Measurements from ENCODE around the gene TPI1.
"Not testable (repeated sequence)": the region's sequence is repeated elsewhere in the genome, so short reads cannot be mapped to it uniquely, and the experiment has no call there.

The TPI1 gene

DNA sequence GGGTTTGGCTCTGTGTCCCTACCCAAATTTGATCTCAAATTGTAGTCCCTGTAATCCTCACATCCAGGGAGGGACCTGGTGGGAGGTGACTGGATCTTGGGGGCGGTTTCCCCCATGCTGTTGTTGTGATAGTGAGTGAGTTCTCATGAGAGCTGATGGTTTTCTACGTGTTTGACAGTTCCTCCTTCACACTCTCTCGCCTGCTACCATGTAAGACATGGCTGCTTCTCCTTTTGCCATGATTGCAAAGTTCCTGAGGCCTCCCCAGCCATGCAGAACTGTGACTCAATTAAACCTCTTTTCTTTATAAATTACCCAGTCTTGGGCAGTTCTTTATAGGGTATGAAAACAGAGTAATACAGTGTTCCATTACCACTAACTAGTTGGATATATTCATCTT is 27.0 kb downstream of the TPI1 start:
- no peak for DNase-seq

DNA sequence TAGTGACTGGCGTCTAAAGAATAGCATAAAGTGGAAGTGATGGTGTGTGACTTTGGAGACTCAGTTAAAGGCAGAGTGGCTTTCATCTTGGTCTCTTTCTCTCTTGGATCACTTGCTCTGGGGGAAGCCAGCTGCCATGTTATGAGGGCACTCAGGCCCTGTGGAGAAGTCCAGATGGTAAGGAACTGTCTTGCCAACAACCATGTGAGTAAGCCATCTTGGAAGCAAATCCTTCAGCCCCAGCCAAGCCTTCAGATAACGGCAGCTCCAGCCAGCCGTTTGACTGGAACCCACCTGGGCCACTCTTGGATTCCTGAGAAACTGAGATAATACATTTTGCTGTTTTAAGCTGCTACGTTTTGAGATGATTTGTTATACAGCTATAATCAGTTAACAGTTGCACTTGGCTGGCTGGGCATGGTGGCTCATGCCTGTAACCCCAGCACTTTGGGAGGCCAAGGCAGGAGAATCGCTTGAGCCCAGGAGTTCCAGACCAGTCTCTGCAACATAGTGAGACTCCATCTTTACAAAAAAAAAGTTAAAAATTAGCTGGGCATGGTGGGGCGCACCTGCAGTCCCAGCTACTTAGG is 29.6 kb downstream of the TPI1 start:
- no peak for DNase-seq

DNA sequence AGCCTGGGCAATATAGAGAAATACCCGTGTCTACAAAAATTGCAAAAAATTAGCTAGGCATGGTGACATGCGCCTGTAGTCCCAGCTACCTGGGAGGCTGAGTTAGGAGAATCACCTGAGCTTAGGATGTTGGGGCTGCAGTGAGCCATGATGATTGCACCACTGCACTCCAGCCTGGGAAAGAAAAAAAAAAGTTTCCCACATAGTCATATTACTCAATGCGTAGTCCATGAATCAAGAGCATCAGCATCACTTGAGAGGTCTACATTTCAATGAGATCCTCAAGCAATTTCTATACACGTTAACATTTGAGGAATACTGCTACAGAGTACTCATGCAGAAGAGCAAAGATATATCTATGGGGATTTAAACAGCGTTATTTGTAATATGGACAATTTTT is 32.1 kb downstream of the TPI1 start:
- no peak for DNase-seq

DNA sequence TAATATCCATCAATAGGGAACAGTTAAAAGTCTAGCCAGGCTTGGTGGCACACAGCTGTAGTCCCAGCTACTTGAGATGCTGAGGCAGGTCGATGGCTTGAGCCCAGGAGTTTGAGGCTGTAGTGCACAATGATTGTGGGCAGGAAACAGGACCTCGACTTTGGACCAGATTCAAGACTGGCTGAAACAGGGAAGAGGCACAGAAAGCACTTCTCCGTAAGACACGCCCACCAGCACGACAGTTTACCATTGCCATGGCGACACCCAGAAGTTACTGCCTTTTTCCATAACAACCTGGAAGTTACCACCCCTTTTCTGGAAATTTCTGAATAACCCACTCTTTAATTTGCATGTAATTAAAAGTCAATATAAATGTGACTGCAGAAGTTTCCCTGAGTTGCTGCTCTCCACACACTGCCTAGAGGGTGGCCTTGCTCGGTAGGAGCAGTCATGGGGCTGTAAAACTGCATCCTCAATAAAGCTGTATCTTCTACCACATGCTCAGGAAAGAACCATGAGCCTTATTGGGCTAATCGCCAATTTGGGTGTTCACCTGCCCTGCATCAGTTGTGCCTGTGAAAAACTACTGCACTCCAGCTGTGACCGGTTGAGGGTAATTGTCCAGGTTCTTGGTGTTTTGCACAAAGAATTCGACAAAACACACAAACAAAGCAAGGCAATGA is 32.6 kb downstream of the TPI1 start:
- peak; percentile 32 to 35 for DNase-seq

DNA sequence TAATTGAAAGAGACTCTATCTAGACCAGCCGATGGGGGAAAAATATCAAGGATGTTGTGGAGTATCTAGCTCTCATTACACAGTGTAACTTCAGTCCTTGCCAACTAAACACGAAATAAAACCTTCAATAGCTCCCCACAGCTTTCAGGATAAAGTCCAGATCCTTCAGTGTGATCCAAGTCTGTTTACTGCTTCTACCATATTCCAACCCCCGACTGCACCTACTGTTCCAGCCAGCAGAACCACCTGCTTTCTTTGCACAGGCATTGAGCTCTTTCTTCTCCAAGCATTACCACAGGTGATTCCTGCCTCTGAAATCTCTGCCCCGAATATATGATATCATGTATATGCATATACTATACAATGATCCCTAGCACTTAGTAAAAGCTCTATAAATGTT is 35.1 kb downstream of the TPI1 start:
- no peak for DNase-seq

DNA sequence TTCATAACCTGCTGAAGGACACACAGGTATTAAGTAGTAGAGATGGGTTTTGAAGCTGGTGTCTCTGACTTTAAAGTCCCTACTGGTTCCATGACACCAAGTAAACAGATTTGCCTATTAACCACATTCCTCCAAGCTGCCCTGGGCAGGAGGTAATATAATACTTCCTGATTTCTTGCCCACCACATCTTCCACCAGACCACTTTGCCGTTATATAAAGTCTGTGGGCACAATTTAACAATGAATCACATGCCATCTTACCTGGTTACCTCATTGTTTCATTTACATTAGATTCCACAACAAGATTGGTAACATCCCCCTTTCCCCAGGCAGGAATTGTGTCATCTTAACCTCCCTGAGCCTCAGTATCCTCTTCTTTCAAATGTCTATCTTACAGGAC is 36.4 kb downstream of the TPI1 start:
- no peak for DNase-seq

DNA sequence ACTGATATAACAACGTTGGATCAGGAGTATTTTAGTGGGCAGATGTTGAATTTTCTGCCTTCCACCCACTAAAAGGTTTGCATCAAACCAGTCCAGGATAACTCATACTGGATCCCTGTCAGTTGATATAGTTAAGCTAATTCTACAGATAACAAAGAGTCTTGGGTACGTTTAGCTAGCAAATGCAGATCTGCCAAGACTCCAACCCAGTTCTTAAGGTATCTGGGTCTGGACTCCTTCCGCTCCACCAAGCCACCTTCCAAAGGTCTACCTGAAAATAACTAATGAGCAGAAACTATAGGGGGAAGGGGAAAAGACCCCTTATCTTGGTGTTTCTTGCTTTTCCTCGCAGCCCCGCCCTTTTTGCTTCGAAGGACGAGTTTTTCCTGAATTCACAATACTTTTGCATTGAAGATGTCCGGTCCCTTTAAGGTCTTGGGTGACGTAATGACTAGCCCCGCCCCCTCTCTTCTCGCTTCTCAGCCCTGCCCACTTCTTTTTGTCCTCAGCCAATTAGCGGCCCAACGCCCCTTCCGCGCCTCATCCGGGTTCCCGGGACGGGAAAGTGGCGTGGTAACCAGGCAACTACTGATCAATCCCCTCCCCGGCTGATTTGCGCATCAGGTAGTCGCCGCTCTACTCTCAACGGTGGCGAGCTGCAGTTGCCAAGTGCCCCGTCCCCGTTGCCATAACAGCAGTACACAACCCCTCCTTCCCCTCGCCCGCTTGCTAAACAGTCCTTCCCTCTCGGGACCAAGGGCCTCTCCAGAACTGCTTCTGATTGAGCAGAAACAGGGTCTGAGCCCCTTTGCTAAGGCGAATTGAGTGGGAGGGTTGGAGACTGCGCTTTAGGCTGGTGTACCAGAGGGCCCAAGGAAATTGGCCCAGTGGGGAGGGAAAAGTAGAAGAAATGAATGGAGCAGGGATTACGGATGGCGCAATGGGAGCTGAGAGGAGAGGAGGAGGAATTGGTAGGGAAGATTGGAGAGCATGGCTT is 37.2 kb downstream of the TPI1 start, which contains the start of gene LRRC23:
Gene LRRC23 (plus strand): TSS at position 543 of the 997 bp plus-strand sequence. CDS start 812 bp downstream, outside the sequence.
- peak; percentile 95 to 97 for DNase-seq

DNA sequence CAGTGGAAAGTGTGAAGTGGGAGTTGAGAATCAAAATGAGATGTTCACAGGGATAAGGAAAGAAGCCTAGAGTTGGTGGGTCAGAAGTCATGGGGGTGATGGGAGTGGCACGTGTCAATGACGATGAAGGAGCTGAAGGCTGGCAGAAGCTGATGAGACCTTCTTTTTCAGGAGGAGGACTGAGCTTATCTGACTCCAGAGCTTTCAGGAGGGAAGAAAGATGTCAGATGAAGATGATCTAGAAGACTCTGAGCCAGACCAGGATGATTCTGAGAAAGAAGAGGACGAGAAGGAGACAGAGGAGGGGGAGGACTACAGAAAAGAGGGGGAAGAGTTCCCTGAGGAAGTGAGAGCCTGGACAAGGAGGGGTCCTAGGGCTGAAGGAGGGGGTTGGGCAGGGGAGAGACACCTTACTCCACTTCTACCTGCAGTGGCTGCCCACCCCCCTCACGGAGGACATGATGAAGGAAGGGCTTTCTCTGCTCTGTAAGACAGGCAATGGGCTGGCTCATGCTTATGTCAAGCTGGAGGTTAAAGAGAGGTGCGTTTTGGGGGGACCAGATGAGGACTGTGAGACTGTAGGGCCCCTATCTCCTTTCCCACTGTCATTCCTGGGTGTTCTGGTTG is 38.2 kb downstream of the TPI1 start:
- no peak for DNase-seq

DNA sequence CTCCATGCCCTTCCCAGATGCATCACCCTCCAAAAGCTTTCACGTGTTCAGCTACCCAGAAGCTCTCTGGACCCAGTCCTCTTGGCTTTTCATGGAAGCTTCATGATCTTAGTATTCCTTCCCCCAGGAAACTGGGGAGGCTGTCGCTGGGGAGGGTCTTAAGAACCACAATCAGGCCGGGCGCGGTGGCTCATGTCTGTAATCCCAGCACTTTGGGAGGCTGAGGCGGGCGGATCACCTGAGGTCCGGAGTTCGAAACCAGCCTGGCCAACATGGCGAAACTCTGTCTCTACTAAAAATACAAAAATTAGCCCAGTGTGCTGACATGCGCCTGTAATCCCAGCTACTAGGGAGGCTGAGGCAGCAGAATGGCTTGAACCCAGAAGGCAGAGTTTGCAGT is 40.8 kb downstream of the TPI1 start:
- not testable (repeated sequence) for DNase-seq

DNA sequence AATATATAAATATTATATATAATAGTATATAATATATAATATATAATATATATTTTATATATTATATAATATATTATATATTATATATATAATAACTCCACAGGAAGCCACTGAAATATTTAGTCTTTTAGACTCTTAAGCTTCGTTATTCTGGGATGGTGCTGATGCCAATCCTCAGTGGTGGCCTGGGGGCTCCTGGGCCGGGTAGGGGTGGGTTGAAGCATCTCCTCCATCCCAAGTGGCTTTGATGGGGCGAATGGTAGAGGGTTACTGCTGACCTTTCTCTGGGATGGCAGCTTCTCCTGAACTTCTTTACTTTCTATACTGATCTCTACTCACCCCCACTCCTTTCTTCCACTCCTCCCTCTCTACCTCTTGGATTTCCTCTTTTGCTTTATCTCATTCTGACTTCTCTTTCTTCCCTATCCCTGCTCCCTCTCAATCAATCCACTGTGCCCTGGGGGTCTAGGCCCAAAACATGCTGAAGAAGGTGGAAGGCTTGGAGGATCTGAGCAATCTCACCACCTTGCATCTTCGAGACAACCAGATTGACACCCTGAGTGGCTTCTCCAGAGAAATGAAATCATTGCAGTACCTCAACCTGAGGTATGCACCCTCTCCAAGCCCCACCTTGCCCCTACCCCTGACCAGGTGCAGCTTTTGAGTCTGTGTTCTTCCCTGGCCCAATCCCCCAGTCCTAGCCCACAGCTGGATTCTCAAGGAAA is 42.3 kb downstream of the TPI1 start:
- no peak for DNase-seq

DNA sequence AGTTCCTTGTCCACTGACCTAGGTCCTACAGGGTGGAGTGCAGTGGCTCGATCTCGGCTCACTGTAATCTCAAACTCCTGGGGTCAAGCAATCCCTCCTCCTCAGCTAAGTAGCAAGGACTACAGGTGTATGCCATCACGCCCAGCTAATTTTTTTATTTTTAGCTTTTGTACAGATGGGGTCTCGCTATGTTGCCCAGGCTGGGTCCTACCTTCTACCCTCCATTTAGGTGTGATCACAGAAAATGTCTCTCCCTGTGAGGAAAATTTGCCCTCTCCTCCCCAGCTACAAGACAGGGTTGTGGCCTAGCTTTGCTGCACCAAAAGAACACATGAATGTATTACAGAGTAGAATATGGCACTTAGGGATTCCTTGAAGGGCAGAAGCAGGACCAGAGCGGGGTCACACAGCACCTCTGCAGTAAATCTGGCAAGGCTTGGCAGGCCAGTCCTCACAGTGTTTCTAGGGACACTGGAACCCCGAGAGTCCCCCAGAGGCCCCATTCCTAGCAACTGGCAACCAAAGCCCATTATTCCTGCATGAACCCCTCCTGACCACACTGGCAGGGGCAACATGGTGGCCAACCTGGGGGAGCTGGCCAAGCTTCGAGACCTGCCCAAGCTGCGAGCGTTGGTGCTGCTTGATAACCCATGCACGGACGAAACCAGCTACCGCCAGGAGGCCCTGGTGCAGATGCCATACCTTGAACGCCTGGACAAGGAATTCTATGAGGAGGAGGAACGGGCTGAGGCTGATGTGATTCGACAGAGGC is 45.0 kb downstream of the TPI1 start:
- DNase-seq = no peak

DNA sequence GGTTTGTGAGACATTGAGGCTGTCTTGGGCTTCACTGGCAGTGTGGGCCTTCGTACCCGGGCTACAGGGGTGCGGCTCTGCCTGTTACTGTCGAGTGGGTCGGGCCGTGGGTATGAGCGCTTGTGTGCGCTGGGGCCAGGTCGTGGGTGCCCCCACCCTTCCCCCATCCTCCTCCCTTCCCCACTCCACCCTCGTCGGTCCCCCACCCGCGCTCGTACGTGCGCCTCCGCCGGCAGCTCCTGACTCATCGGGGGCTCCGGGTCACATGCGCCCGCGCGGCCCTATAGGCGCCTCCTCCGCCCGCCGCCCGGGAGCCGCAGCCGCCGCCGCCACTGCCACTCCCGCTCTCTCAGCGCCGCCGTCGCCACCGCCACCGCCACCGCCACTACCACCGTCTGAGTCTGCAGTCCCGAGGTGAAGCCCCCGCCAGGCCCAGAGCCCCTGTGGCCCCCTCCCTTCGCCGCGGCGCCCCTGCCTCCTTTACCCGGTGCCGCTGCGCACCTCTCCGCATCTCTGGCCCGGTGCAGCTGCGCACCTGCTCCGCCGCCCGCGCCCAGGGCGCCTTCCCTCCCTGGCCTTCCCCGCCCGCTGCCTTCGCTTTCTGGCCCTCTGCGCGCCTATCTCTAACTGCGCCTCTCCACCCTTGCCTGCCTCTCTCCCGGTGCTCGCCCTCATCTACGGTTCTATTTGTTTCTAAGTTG is 47.1 kb downstream of the TPI1 start, which contains the start of gene ENO2:
Gene ENO2 (plus strand): TSS at position 335 of the 701 bp plus-strand sequence. CDS start 1,253 bp downstream, outside the sequence.
- peak; percentile 86 to 88 for DNase-seq

DNA sequence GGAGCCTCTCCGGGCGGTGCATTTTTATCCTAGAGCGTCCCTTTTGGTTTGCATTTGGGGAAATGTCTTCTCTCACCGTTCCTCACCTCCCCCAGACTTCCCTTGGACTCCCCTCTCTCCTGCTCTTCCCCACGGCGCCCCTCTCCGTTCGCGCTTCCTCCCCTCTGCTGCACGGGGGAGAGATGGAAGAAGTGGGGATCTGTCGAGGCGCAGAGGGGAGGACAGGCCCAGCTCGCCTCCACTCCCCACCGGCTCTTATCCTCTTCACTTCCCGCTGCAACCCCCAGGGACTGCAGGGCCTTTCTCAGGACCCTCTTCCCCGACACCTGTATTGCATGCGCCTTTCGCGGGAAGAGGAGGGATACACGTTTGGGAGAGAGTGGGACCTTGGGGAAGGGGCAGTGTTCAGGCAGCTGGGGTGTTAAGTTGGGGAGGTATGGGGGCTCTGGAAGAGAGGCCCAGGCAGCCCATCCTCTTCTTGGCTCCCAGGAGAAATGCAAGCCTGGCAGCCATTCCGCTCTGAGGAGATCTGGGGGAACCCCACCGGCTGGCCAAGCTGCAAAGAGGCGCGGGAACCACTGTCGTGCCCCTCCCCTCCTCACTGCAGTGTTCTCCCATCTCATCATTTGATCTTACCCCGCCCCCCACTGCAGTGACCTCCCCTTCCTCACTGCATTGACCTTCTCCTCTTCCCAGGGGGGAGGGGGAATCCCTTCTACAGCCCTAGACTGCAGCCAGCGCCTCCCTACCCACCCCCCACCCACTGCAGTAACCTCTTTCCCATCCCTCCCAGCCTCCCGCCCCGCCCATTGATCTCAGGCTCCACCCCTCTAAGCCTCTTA is 47.8 kb downstream of the TPI1 start:
- DNase-seq = no peak

DNA sequence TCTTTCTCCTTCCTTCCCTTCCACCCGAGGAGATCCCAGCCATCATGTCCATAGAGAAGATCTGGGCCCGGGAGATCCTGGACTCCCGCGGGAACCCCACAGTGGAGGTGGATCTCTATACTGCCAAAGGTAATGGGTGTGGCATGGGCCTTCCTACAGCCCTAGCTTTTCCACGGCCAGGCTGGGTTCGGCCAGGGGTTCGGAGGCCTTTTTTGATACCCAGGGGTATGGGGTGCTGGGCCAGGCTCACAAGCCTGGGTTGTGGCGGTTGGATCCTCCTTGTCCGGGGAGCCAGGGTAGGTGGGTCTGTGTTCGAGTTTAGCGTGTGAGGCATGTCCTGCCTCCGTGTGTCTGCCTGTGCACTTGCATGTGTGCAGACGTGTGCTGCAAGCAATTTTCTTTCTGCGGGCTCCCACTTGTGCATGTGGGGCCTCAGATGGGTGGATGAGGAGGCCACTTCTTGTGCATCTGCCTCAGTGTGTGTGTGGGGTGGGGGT is 48.5 kb downstream of the TPI1 start:
- DNase-seq = no peak

DNA sequence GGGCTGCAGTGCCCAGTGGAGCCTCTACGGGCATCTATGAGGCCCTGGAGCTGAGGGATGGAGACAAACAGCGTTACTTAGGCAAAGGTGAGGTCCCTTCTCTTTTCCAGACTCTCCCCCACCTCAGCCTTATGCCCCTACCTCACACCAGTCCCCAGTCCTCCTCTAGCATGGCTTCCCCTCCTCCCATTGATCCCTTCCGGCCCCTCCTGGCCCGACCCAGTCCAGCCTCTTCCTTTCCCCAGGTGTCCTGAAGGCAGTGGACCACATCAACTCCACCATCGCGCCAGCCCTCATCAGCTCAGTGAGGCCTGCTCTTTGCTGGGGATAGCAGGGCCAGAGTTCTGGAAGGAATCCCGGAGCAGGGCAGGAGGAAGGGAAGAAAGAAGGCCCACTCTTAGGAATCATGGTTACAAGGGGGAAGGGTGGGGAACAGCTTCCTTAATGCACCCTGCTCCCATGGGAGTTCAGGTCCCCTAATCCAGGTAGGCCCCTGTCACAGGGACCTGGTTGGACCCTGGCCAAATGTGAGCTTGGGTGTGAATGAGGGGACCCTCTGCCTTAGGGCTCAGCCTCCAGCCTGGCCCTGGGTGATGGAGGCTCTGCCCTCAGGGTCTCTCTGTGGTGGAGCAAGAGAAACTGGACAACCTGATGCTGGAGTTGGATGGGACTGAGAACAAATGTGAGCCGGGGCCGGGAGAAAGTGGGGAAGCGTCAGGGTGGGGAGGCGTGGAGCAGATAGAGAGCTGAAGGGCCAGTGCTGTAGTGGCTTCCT is 49.3 kb downstream of the TPI1 start:
- DNase-seq = no peak

DNA sequence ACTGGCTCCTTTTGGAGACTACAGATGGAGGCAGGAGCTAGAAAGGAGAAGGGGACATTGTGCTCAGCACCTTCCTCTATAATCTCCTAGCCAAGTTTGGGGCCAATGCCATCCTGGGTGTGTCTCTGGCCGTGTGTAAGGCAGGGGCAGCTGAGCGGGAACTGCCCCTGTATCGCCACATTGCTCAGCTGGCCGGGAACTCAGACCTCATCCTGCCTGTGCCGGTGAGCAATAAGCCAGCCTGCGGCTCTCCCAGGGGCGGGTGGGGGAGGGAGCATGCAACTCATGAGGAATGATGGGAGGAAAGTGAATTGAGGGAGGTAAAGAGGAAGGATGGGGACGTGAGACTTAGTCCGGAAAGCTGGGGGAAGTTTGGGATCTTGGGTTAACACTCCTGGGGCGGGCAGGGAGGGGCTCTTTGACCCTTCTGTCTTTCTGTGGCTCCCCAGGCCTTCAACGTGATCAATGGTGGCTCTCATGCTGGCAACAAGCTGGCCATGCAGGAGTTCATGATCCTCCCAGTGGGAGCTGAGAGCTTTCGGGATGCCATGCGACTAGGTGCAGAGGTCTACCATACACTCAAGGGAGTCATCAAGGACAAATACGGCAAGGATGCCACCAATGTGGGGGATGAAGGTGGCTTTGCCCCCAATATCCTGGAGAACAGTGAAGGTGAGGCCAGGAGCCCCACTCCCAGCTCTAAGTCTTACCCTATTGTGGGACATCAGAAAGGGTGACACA is 50.3 kb downstream of the TPI1 start:
- no peak for DNase-seq

DNA sequence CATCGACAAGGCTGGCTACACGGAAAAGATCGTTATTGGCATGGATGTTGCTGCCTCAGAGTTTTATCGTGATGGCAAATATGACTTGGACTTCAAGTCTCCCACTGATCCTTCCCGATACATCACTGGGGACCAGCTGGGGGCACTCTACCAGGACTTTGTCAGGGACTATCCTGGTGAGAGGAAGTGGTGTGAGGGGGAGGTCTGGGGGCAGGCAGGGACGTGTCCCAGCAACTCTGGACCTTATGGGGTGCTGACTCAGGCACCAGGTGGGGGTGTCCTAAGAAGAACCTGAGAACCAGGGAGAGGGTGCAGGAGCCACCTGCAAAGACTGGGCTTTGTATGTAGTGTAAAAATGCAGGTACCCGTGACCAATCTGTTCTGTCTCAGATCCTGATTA is 52.3 kb downstream of the TPI1 start:
- no peak for DNase-seq

Measured in activated CD4-positive, alpha-beta T cell treated with anti-CD3 and anti-CD28 coated beads for 4 hours (primary cell).